HG02840 (cell line): ENCODE measurements around the gene SULT1C4.
"Not testable (repeated sequence)": the region's sequence is repeated elsewhere in the genome, so short reads cannot be mapped to it uniquely, and the experiment has no call there.

Source experiments
- ATAC-seq: cut with Tn5 transposase; IDR thresholded peaks from one replicate; pipeline ENCODE4 v1.9.1; 2021; ENCODE audit warnings: mild to moderate bottlenecking, moderate library complexity, moderate number of reproducible peaks; ENCODE audit not compliant: unreplicated experiment, low FRiP score

SULT1C4 gene

GRCh38 chr2:108377815-108378630, at the start of gene SULT1C4:
TSS of gene SULT1C4 (plus strand) at chr2:108377954. CDS start at chr2:108378338, 384 bp downstream.
- ATAC-seq: no peak

DNA sequence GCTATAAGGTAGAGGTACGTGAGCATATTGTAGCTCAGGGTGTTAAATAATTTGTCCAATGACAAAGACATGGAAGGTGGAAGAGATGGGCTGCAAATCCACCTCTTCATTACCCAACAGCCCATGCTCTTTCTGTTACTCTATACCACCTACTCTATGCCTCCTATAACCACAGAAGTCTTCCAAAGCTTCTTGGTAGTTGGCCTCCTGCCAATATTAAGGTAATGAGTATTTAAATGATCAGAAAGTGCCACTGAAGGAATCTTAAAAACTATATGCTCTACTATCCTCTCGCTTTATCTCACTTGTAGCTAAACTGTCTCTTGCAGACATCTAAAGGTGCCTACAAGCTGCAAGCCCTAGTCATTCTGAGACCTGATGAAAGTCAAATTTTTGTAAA, 48.0 kb upstream of the SULT1C4 start:
- no peak for ATAC-seq

DNA sequence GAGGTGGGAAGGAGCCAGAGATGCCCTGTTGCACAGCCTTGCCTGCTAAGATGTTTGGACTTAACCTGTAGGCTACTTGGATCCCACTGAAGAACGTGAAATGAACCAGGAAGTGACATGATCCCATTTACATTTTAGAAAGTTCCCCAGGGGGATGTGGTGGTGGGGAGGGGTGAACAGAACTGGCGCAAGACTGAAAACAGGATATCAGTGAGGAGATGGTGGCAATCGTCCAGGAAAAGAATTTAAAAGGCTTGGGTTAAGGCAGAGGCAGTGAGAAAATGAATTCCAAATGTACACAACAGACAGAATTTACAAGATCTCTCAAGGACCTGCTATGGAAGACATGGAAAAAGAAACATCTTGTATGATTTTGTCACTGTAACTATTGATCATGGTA, 46.8 kb upstream of the SULT1C4 start:
- ATAC-seq: no peak

DNA sequence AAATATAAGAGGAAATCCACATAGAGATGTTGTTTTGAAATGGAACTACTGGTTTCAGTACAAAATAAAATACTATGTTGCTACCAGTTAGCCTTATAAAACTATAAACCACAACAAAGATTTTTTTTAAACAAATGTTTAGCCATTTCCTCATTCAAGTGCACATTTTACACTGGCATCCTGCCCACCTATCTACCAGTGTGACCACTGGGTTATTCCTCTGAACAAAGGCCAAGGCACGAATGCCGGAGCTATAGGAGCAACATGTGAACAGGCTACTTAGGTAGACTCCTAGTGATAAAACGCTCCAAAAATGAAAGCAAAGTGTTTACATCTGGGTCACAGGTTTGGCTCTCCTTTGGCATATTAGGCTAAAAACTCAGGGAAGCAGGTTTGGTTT, 31.8 kb upstream of the SULT1C4 start:
- no peak for ATAC-seq

DNA sequence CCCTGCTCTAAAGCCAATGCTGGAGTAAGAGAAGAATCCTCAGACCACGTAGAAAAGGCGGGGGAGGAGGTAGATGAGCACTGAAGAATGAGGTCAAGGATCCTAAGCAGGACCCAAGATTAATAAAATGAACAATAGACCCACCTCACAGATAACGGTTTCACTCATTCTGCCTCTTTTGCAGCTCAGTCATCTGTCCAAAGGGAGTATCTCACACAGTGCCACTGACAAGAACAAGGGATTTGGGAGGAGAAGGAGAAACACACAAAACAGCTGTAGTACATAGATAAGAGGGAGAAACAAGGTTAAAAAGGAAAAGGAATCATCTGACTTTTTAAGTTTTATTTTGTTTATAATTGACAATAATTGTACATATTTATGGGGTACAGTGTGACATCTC, 30.9 kb upstream of the SULT1C4 start:
- ATAC-seq: no peak

GRCh38 chr2:108347786-108348185, 30.0 kb upstream of the SULT1C4 start:
- no peak for ATAC-seq

DNA sequence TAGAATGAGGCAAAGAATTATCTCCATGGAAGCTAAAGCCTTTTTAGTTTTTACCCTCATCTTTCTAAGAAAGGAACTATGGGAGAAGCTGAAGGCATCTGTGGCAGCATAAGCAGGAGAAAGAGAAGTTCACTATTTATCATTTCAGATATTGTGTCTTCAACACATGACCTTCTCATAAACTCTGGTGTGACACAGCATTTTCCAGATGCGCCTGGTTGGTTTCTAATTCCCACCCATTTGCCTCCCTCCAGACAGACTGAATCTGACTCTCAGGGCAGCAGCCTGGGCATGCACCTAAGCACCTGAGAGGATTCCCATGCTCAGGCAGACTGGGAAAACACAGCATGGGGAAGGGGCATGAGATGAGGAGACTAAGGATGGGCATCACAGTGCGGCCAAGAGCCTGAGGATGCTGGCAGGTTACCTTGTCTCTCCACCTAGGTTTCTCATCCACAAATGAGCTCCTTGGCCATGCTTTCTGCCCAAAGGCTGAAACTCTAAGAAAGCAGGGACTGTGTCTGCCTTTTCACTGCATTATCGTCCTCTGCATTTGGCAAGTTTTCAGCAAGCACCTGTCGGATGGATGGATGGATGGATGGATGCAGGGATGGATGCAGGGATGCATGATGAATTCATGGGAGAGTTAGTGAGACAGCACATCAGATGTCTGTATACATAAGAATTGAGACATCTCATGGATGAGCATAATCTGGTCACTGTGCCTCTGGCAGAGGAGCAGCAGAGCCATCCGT, 28.8 kb upstream of the SULT1C4 start:
- no peak for ATAC-seq

DNA sequence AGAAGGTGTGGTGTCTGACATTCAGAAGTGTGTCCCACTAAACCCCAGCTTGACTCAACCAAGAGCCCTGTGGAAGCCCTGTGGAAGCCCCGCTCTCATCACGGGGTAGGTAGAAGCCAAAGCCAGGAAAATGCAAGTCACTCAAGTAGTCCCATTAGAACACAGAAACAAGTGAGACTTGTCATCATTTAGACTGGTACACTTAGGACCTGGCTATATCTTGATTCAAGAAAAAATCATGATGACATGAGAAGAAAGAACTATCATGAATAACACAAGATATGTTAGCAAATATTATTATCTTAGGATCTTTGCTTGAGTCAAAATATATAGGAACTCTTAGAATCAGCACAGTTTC, 28.2 kb upstream of the SULT1C4 start:
- no peak for ATAC-seq

DNA sequence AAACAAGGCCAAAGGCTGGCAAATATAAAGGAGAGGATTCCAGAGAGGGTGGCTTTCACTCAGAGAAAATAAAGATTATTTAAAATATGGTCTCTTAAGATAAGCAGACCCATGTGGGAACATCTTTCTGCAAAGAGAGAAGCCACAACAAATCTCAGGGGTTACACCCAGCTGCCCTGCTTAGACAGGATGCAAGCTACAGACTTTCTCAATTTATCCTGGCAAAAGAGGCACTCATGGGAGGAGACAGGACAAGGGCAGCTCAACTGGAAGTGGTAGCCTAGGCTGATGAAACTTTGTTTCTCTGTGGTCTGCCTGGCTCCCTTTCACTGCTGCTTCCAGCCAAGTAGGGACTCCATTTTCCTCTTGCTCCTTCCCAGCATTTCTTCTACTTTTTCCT, 25.9 kb upstream of the SULT1C4 start:
- no peak for ATAC-seq

GRCh38 chr2:108354136-108354535, 23.6 kb upstream of the SULT1C4 start:
- no peak for ATAC-seq

GRCh38 chr2:108355906-108356734, 21.6 kb upstream of the SULT1C4 start:
- no peak for ATAC-seq

DNA sequence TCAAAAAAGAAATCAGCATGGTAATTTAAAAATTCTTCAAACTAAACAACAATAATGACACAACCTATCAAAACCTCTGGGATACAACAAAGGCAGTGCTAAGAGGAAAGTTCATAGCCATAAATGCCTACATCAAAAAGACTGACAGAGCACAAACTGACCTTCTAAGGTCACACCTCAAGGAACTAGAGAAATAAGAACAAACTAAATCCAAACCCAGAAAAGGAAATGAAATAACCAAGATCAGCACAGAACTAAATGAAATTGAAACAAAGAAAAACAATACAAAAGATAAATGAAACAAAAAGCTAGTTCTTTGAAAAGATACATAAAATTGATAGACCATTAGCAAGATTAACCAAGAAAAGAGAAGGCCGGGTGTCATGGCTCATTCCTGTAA, 18.4 kb upstream of the SULT1C4 start:
- ATAC-seq: not testable (repeated sequence)

DNA sequence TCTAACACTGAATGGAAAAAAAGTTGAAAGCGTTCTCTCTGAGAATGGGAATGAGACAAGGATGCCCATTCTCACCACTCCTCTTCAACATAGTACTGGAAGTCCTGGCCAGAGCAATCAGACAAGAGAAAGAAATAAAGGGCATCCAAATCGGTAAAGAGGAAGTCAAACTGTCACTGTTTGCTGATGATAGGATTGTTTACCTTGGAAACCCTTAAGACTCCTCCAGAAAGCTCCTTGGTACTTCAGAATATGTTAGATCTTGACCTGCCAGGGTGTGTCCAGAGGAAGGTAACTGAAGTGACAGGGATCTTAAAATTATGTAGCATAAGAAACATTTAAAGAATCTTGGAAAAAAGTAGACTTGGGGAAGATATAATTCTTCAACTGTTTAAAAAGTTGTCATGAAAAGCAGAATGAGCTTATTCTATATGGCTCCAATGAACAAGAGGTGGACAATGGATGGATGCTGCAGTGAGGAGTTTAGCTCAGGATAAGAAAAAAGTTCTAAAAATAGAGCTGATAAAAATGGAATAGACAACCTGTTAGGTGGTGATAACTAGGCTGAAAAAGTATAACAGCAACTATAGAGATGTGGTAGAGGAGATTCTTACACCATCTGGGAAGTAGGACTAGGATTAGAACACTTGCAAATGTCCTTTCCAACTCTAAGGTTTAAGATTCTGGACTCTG, 16.8 kb upstream of the SULT1C4 start:
- ATAC-seq: no peak

GRCh38 chr2:108363024-108363907, 14.5 kb upstream of the SULT1C4 start:
- ATAC-seq: no peak

DNA sequence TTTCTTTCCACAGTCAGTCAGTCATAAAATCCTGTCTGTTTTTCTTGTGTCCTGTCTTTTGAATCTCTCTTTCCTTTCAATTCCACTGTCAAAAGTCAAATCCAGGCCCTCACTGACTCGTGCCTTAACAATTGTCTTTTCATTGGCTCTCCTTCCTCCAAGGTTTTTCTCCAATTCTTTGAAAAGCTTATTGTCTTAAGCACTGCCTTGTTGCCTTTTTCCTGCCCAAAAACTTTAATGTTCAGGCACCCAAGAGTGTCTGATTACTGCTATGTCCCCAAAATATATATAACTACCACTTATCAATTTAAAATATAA, 13.9 kb upstream of the SULT1C4 start:
- no peak for ATAC-seq

- no peak for ATAC-seq
These were observed 13.0 kb upstream of the SULT1C4 start for GRCh38 chr2:108364676-108365297.

GRCh38 chr2:108365656-108366055, 12.1 kb upstream of the SULT1C4 start:
- ATAC-seq: no peak

DNA sequence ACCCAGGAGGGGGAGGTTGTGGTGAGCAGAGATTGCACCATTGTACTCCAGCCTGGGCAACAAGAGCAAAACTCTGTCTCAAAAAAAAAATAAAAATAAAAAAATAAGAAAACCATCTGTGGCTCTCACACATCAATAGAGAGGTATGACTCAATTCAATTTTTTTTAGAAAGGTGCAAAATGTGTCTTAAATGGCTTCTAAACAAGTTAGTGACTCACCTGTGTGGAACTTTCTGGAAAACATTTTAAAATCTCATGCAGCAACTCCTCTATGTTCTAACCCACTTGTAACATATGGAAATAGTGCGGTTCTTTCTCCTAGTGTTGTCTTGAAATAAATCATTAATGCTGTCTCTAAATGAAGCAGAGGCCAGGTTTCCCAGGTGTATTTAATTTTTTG, 10.7 kb upstream of the SULT1C4 start:
- no peak for ATAC-seq

GRCh38 chr2:108367561-108368175, 10.1 kb upstream of the SULT1C4 start:
- ATAC-seq: no peak
